AG04450 (cell line): Measurements from ENCODE around the gene IL1RAP. TPM values are rescaled to one million over a fixed set of nuclear protein-coding genes. Genes with fewer than 3 reads are reported as not detected.

Experiments used
- CTCF ChIA-PET: fragments of 300-600, 350-600 bp; formaldehyde crosslinking; extraction: SDS; loops from one replicate; lab custom pipeline; 2022; ENCODE audit warnings: antibody characterized with exemption, inconsistent platforms; lab: Charles Lee
- POLR2A ChIA-PET: fragments of 350-600 bp; formaldehyde crosslinking; extraction: SDS; loops from one replicate; lab custom pipeline; 2021; ENCODE audit warnings: antibody characterized with exemption, inconsistent platforms; lab: Yijun Ruan, JAX
- DNase-seq: peaks from one replicate; pipeline ENCODE4 v3.0.0-alpha.2; 2011; ENCODE audit warnings: low read depth, low spot score
- H3K27ac ChIP-seq: one replicate; pipeline ENCODE4 v1.5.1; 2012; ENCODE audit warnings: low read depth, low read length, control low read depth
- H3K27me3 ChIP-seq: one replicate; pipeline ENCODE4 v1.6.0; 2012; ENCODE audit warnings: low read length; ENCODE audit not compliant: control insufficient read depth, insufficient read depth
- H3K4me3 ChIP-seq: 2 replicates; pipeline ENCODE4 v1.5.1; 2011; ENCODE audit warnings: mild to moderate bottlenecking, low read depth, low read length, control low read depth
- H3K9me3 ChIP-seq: 2 replicates; pipeline ENCODE4 v1.5.1; 2012; ENCODE audit warnings: low read length; ENCODE audit not compliant: control insufficient read depth, insufficient read depth
- polyA plus RNA-seq: library from polyadenylated mRNA; depleted of rRNA; stranded (reverse); fragments of >200 nt; gene quantifications from 2 replicates; pipeline ENCODE4 v1.2.3, GENCODE V29; 2011
- TF ChIP-seq, protein P1 (sequence below): IDR thresholded peaks from 2 replicates; pipeline ENCODE4 v1.5.1; 2011; ENCODE audit warnings: low read depth, low read length, control low read depth, inconsistent platforms

Gene IL1RAP
- polyA plus RNA-seq, 1 experiment = 9.9 TPM

DNA sequence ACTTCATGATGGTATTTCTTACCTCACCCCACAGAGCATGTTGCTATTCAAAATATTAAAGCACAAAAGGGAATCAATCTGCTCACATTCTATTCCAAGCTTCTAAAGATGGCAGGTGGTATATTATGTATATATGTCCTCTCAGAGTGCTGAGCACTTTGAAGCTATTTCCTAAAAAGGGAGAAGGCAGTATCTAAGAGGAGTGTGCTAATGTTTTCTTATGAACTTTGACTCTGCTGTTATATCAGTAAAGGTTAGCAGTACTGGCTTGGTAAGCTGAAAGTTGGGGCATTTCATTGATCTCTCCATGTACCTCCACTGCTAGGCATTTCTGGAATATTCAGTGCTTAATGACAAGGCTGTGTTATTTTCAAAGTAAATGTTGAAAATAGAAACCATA is 43.4 kb downstream of the IL1RAP start:
- DNase-seq = no peak
- ChIA-PET POLR2A (no interaction called here), CTCF (interaction anchor here (0.9 kb wide), 1 partner anchor 21 kb away, joined by 4 read pairs; no protein-coding TSS in a partner anchor)
- TF ChIP-seq, protein P1, sequence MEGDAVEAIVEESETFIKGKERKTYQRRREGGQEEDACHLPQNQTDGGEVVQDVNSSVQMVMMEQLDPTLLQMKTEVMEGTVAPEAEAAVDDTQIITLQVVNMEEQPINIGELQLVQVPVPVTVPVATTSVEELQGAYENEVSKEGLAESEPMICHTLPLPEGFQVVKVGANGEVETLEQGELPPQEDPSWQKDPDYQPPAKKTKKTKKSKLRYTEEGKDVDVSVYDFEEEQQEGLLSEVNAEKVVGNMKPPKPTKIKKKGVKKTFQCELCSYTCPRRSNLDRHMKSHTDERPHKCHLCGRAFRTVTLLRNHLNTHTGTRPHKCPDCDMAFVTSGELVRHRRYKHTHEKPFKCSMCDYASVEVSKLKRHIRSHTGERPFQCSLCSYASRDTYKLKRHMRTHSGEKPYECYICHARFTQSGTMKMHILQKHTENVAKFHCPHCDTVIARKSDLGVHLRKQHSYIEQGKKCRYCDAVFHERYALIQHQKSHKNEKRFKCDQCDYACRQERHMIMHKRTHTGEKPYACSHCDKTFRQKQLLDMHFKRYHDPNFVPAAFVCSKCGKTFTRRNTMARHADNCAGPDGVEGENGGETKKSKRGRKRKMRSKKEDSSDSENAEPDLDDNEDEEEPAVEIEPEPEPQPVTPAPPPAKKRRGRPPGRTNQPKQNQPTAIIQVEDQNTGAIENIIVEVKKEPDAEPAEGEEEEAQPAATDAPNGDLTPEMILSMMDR = no peak
- Histone ChIP-seq H3K27me3 (no peaks in the 10 kb centered on the region), H3K4me3 (no peak overlapping the region), H3K27ac (no peak overlapping the region), H3K9me3 (peaks cover 5% of the 10 kb centered on the region)

DNA sequence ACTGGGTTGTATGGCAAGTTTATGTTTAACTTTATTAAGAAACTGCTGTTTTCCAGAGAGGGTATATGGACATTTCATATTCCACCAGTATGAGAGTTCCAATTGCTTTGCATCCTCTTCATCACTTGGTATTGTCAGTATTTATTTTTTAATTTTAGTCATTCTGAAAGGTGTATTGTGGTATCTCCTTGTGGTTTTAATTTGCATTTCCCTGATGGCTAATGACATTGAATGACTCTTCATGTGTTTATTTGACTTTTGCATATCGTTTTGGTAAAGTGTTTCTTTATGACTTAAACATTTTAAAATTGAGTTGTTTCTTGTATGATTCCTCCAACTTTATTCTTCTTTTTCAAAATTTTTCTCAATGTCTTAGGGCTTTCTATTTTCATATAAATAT is 44.4 kb downstream of the IL1RAP start:
- Histone ChIP-seq H3K27me3 (no peaks in the 10 kb centered on the region), H3K27ac (no peak overlapping the region), H3K4me3 (no peak overlapping the region), H3K9me3 (peaks cover 4% of the 10 kb centered on the region)
- ChIA-PET CTCF (no interaction called here), POLR2A (no interaction called here)
- TF ChIP-seq, protein P1 = no peak
- no peak for DNase-seq

DNA sequence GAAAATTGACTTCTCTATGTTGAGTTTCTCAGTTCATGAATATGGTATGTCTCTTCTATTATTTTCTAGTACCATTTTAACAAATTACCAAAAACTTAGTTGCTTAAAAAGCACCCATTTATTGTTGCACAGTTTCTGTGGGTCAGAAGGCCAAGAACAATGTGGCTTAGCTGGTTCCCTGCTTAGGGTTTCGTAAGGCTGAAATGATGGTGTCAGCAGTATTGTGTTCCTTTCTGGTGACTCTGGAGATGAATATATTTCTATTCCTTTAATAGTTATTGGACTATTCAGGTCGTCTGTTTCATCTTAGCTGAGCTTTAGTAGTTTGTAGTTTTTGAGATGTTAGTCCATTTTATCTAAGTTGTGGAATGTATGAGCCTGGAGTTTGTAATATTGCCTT is 44.9 kb downstream of the IL1RAP start:
- no peaks in the 10 kb centered on the region; the same call in 1 of the 2 replicates for H3K9me3 ChIP-seq
- TF ChIP-seq, protein P1 = no peak
- H3K27me3 ChIP-seq = no peaks in the 10 kb centered on the region
- CTCF ChIA-PET = no interaction called here
- no peak for DNase-seq
- H3K4me3 ChIP-seq = no peak overlapping the region
- H3K27ac ChIP-seq = no peak overlapping the region
- POLR2A ChIA-PET = no interaction called here

DNA sequence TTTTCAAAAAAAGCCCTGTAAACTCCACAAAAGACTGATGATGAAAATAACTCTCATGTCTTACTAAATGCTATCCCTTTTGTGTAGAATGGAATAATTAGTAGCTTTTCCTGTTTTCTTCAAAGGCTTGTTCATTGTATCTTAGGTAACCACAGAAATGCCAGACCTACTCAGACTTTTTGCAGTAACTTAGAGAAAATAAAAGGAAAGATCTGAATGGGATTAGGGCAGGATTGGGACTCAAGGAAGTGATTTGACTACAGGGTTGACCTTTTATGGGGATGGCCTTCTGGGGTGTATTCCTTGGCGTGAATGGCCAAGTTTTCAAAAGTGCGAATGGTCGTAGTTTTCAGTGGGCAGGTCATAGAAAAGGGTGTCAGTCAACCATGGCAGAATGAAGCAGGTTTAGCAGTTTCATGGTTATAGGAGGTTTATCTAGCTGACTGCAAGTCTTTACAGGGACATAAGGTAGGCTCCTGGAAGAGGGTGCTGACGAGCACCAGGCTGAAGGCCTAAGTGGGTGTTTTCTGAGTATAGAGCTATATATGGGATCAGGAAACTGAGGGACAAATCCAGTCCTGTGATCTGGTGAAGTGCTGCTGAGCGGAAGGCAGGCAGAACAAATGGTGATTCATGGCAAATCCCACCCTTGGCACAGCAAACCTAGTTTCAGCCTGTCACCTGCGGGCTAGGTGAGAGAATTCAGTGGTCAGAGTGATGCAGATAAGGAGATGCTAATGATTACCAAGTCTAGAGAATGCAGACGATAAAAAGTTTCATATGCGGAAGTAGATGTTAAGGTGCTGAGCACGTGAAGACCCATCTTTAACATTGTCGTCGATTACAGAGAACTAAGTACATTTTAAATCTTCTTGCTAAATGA is 46.4 kb downstream of the IL1RAP start:
- CTCF ChIA-PET = no interaction called here

More for the DNA sequence above, 46.4 kb downstream of the IL1RAP start:
- Histone ChIP-seq H3K9me3 (no peaks in the 10 kb centered on the region), H3K4me3 (no peak overlapping the region), H3K27ac (no peak overlapping the region), H3K27me3 (no peaks in the 10 kb centered on the region)
- DNase-seq = no peak
- TF ChIP-seq, protein P1 = no peak
- POLR2A ChIA-PET = no interaction called here
